Hepatocyte (in vitro differentiated cells): ENCODE measurements around the gene ALK. TPM values are rescaled to one million over a fixed set of nuclear protein-coding genes. Genes with fewer than 3 reads are reported as not detected.

Source experiments
- DNase-seq: peaks from one replicate; pipeline ENCODE4 v3.0.0-alpha.2; 2016; ENCODE audit warnings: low spot score
- H2AFZ ChIP-seq: fragments of 200-600 bp; sonication (generic); 2 replicates; pipeline ENCODE4 v1.6.0; 2016; ENCODE audit warnings: antibody characterized with exemption, mild to moderate bottlenecking
- H3K27ac ChIP-seq: fragments of 200-600 bp; sonication (generic); 2 replicates; pipeline ENCODE4 v1.5.1; 2016; ENCODE audit warnings: mild to moderate bottlenecking
- H3K27me3 ChIP-seq: fragments of 200-600 bp; sonication (generic); 2 replicates; pipeline ENCODE4 v1.6.1; 2016
- H3K36me3 ChIP-seq: fragments of 200-600 bp; sonication (generic); replicated peaks from 2 replicates; pipeline ENCODE4 v1.5.1; 2016; ENCODE audit warnings: low read depth; ENCODE audit not compliant: insufficient read depth
- H3K4me1 ChIP-seq: fragments of 200-600 bp; sonication (generic); 2 replicates; pipeline ENCODE4 v1.5.1; 2016; ENCODE audit warnings: mild to moderate bottlenecking, moderate library complexity; ENCODE audit not compliant: insufficient read depth
- H3K4me2 ChIP-seq: fragments of 200-600 bp; sonication (generic); 2 replicates; pipeline ENCODE4 v1.6.0; 2016
- H3K4me3 ChIP-seq: fragments of 200-600 bp; sonication (generic); 2 replicates; pipeline ENCODE4 v1.5.1; 2016; ENCODE audit warnings: mild to moderate bottlenecking
- H3K79me2 ChIP-seq: fragments of 200-600 bp; sonication (generic); 2 replicates; pipeline ENCODE4 v1.6.0; 2017; ENCODE audit warnings: mild to moderate bottlenecking
- H3K9me2 ChIP-seq: fragments of 200-600 bp; sonication (generic); replicated peaks from 2 replicates; pipeline ENCODE4 v1.6.0; 2017; ENCODE audit warnings: mild to moderate bottlenecking; ENCODE audit not compliant: insufficient read depth
- H3K9me3 ChIP-seq: fragments of 200-600 bp; sonication (generic); 2 replicates; pipeline ENCODE4 v1.5.1; 2016; ENCODE audit warnings: low read depth, mild to moderate bottlenecking
- H4K20me1 ChIP-seq: fragments of 200-600 bp; sonication (generic); 2 replicates; pipeline ENCODE4 v1.6.0; 2016; ENCODE audit warnings: mild to moderate bottlenecking; ENCODE audit not compliant: insufficient read depth, poor library complexity, severe bottlenecking
- CTCF ChIP-seq: fragments of 200-600 bp; sonication (generic); IDR thresholded peaks from 2 replicates; pipeline ENCODE4 v1.5.1; 2016; ENCODE audit warnings: antibody characterized with exemption, mild to moderate bottlenecking; ENCODE audit not compliant: poor library complexity
- EZH2 ChIP-seq: fragments of 200-600 bp; sonication (generic); IDR thresholded peaks from 2 replicates; pipeline ENCODE4 v1.6.1; 2016; ENCODE audit warnings: antibody characterized with exemption, mild to moderate bottlenecking, borderline replicate concordance
- EZH2phosphoT487 ChIP-seq: fragments of 200-600 bp; sonication (generic); IDR thresholded peaks from one replicate; pipeline ENCODE4 v1.6.1; 2018; ENCODE audit warnings: antibody characterized with exemption, mild to moderate bottlenecking, low read depth, moderate library complexity; ENCODE audit not compliant: unreplicated experiment, severe bottlenecking
- WGBS: methylation state at CpG from one replicate; pipeline ENCODE4 v1.1.6; 2016; ENCODE audit warnings: low lambda C conversion rate; ENCODE audit errors: missing lambda C conversion rate; 5-methylcytosine and 5-hydroxymethylcytosine counted together
- polyA plus RNA-seq: library from polyadenylated mRNA; unstranded; fragments of >200 nt; fragmentation: Nextera tagmentation; extraction: Ambion mirVana; gene quantifications from 2 replicates; pipeline ENCODE4 v1.2.1, GENCODE V29; 2016
- total RNA-seq: library from RNA; depleted of rRNA; stranded (reverse); fragments of >200 nt; gene quantifications from 2 replicates; pipeline ENCODE4 v1.2.3, GENCODE V29; 2014

Gene ALK
- total and polyA plus RNA-seq, 2 experiments from 2014 or later: 0.16 to 0.27 TPM

GRCh38 chr2:29425866-29426265 lies 495.5 kb downstream of the ALK start:
- Histone ChIP-seq H3K4me1 (peaks cover 9% of the 10 kb centered on the region), H3K27ac (no peak overlapping the region), H3K9me3 (no peaks in the 10 kb centered on the region), H3K79me2 (no peaks in the 10 kb centered on the region), H3K27me3 (no peaks in the 10 kb centered on the region), H3K9me2 (no peaks in the 10 kb centered on the region), H3K36me3 (no peaks in the 10 kb centered on the region), H3K4me2 (no peak overlapping the region), H3K4me3 (no peak overlapping the region), H4K20me1 (no peaks in the 10 kb centered on the region), H2AFZ (no peak overlapping the region)
- DNase-seq: no peak
- TF ChIP-seq EZH2phosphoT487 (no peak), CTCF (no peak), EZH2 (no peak)
- 96% methylated on average over 1 of the region's 1 CpG for WGBS

DNA sequence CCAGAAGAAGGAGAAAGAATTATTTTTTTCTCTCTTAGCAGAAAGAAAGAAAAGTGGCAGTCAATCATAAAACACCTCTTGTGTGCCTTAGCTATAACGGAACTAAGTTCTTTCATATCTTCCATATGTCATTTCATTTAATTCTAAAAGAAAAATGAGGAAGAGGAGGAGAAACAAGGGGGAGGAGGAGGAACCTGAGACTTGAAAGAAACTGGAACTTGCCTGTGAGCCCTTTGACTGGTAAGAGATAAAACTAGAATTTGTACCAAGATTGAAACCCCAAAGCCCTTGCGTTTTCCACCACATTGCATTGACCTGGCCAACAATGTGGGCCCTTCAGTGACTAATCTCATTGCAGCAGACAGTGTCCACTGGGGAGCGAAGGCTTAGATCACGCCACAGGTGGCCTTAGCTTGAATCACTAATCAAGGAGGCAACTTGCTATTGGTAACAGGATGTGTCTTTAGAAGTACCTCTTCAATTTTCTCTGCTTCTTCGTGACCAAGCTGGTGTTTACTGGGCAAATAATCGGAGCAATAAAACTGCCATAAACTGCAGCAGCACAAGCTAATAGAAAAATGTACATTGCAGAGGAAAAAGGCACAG lies 498.2 kb downstream of the ALK start:
- Histone ChIP-seq H3K27me3 (no peaks in the 10 kb centered on the region), H3K9me3 (no peaks in the 10 kb centered on the region), H3K4me2 (no peak overlapping the region), H3K4me3 (no peak overlapping the region), H3K79me2 (no peaks in the 10 kb centered on the region), H2AFZ (no peak overlapping the region), H3K36me3 (no peaks in the 10 kb centered on the region), H3K4me1 (peaks cover 12% of the 10 kb centered on the region), H4K20me1 (no peaks in the 10 kb centered on the region), H3K27ac (peak overlapping the region; percentile 70), H3K9me2 (no peaks in the 10 kb centered on the region)
- TF ChIP-seq EZH2phosphoT487 (no peak), CTCF (no peak), EZH2 (no peak)
- WGBS: 52% methylated on average over 6 of the region's 6 CpGs
- peak; percentile 43 for DNase-seq

GRCh38 chr2:29420999-29421782 lies 500.2 kb downstream of the ALK start:
- no peaks in the 10 kb centered on the region for H3K36me3 ChIP-seq
- H3K4me1 ChIP-seq: peaks cover 12% of the 10 kb centered on the region
- H3K27ac ChIP-seq: peak overlapping the region; percentile 70
- H3K9me2 ChIP-seq: no peaks in the 10 kb centered on the region
- no peak overlapping the region for H2AFZ ChIP-seq
- no peaks in the 10 kb centered on the region for H3K9me3 ChIP-seq
- H3K27me3 ChIP-seq: no peaks in the 10 kb centered on the region
- no peaks in the 10 kb centered on the region for H3K79me2 ChIP-seq
- 50% methylated on average over 12 of the region's 12 CpGs for WGBS
- no peaks in the 10 kb centered on the region for H4K20me1 ChIP-seq
- DNase-seq: peak; percentile 55
- no peak for TF ChIP-seq EZH2
- no peak for TF ChIP-seq EZH2phosphoT487
- H3K4me2 ChIP-seq: no peak overlapping the region
- no peak overlapping the region for H3K4me3 ChIP-seq

GRCh38 chr2:29420464-29420863 lies 500.9 kb downstream of the ALK start:
- Histone ChIP-seq H3K9me3 (no peaks in the 10 kb centered on the region), H3K4me2 (no peak overlapping the region), H2AFZ (no peak overlapping the region), H4K20me1 (no peaks in the 10 kb centered on the region), H3K27ac (no peak overlapping the region), H3K27me3 (no peaks in the 10 kb centered on the region), H3K79me2 (no peaks in the 10 kb centered on the region), H3K9me2 (no peaks in the 10 kb centered on the region), H3K4me1 (peaks cover 12% of the 10 kb centered on the region), H3K36me3 (no peaks in the 10 kb centered on the region), H3K4me3 (no peak overlapping the region)
- no peak for DNase-seq
- TF ChIP-seq EZH2phosphoT487 (no peak), CTCF (no peak), EZH2 (no peak)
- 57% methylated on average over 10 of the region's 10 CpGs for WGBS
